HFFc6 (cell line): ENCODE data around the gene THADA. TPM values are rescaled to one million over a fixed set of nuclear protein-coding genes. Genes with fewer than 3 reads are reported as not detected.

ENCODE experiments used
- DNase-seq: peaks from one replicate; pipeline ENCODE4 v3.0.0-alpha.2; 2018
- H3K27ac Mint-ChIP-seq: 2 replicates; pipeline ENCODE4 v1.8.0; 2020; ENCODE audit warnings: mild to moderate bottlenecking, mixed read lengths
- H3K27me3 Mint-ChIP-seq: 2 replicates; pipeline ENCODE4 v1.8.0; 2021; ENCODE audit warnings: mild to moderate bottlenecking, moderate library complexity, mixed read lengths; ENCODE audit not compliant: insufficient read depth
- H3K36me3 Mint-ChIP-seq: 2 replicates; pipeline ENCODE4 v1.8.0; 2021; ENCODE audit warnings: low read depth, mixed read lengths
- H3K4me1 Mint-ChIP-seq: 2 replicates; pipeline ENCODE4 v1.8.0; 2020; ENCODE audit warnings: low read depth, mixed read lengths
- H3K4me3 Mint-ChIP-seq: 2 replicates; pipeline ENCODE4 v1.8.0; 2020; ENCODE audit warnings: mild to moderate bottlenecking, moderate library complexity, mixed read lengths
- H3K9me3 Mint-ChIP-seq: 2 replicates; pipeline ENCODE4 v1.8.0; 2020; ENCODE audit warnings: mild to moderate bottlenecking, mixed read lengths
- total RNA-seq, 6 experiments: library from RNA; stranded (reverse); fragmentation: NEBNext Ultra II Directional; extraction: Animal tissue kit (Norgen Biotek cat#: 25700); gene quantifications; 2 replicates in 1 of 6; 3 replicates in 5 of 6; pipeline ENCODE4 v1.2.3, GENCODE V29; 2021
- TF ChIP-seq, protein P1 (sequence below): fragments of 200-600 bp; sonication (generic); IDR thresholded peaks from 2 replicates; pipeline ENCODE4 v1.5.0; 2021; ENCODE audit warnings: antibody characterized with exemption, mild to moderate bottlenecking

Gene THADA
- total RNA-seq, 6 experiments from 2014 or later, result 14.3 to 20.5 (median 17.3) TPM

DNA sequence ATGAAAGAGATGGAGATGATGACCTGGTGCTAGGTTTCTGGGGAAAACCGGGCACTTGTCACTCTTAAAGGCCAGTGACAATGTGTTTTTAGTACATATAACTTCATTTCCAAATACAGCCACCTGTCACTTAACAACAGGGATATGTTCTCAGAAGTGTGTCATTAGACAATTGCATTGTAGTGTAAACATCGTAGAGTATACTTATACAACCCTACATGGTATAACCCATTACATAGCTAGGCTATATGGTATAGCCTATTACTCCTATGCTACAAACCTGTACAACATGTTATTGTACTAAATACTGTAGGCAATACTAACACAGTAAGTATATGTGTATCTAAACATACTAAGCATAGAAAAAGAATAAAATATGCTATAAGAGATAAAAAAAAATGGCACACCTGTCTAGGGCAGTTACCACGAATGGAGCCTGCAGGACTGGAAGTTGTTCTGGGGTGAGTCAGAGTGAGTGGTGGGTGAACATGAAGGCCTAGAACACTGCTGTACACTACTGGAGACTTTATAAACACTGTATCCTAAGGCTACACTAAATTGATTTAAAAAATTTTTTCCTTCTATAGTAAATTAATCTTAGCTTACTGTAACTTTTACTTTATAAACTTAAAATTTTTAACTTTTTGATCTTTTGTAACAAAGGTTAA is 123.2 kb downstream of the THADA start:
- TF ChIP-seq, protein P1, sequence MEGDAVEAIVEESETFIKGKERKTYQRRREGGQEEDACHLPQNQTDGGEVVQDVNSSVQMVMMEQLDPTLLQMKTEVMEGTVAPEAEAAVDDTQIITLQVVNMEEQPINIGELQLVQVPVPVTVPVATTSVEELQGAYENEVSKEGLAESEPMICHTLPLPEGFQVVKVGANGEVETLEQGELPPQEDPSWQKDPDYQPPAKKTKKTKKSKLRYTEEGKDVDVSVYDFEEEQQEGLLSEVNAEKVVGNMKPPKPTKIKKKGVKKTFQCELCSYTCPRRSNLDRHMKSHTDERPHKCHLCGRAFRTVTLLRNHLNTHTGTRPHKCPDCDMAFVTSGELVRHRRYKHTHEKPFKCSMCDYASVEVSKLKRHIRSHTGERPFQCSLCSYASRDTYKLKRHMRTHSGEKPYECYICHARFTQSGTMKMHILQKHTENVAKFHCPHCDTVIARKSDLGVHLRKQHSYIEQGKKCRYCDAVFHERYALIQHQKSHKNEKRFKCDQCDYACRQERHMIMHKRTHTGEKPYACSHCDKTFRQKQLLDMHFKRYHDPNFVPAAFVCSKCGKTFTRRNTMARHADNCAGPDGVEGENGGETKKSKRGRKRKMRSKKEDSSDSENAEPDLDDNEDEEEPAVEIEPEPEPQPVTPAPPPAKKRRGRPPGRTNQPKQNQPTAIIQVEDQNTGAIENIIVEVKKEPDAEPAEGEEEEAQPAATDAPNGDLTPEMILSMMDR, result no peak
- no peak for DNase-seq

DNA sequence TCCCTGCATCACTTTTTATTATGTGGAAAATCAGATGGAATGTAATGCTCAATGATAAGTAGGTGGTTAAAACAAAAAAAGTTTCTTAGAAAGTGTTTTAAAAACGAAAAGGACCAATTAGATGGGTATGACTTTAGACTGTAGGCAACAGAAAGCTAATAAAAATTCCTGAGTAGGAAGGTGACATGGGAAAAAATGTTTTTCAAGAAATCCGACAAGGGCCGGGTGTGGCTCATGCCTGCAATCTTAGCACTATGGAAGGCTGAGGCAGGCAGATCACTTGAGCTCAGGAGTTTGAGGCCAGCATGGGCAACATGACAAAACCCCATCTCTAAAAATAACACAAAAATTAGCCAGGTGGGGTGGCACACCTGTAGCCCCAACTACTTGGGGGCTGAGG is 126.1 kb downstream of the THADA start:
- peaks cover 47% of the 10 kb centered on the region for H3K4me1 Mint-ChIP-seq

More for the DNA sequence above, 123.2 kb downstream of the THADA start:
- no peaks in the 10 kb centered on the region for H3K9me3 Mint-ChIP-seq
- no peaks in the 10 kb centered on the region for H3K27me3 Mint-ChIP-seq
- H3K36me3 Mint-ChIP-seq, result peaks cover 11% of the 10 kb centered on the region
- H3K27ac Mint-ChIP-seq, result no peak overlapping the region
- H3K4me3 Mint-ChIP-seq, result no peak overlapping the region
- peaks cover 26% of the 10 kb centered on the region for H3K4me1 Mint-ChIP-seq

GRCh38 chr2:43469094-43469493 is 126.7 kb downstream of the THADA start:
- no peak for DNase-seq
- H3K27ac Mint-ChIP-seq, result no peak overlapping the region
- no peak overlapping the region for H3K4me3 Mint-ChIP-seq
- no peaks in the 10 kb centered on the region for H3K27me3 Mint-ChIP-seq
- TF ChIP-seq, protein P1, result no peak
- peaks cover 53% of the 10 kb centered on the region for H3K4me1 Mint-ChIP-seq
- H3K36me3 Mint-ChIP-seq, result peaks cover 26% of the 10 kb centered on the region
- H3K9me3 Mint-ChIP-seq, result no peaks in the 10 kb centered on the region

More for the DNA sequence above, 126.1 kb downstream of the THADA start:
- H3K9me3 Mint-ChIP-seq, result no peaks in the 10 kb centered on the region
- TF ChIP-seq, protein P1, result no peak
- H3K27ac Mint-ChIP-seq, result no peak overlapping the region
- DNase-seq, result no peak
- no peak overlapping the region for H3K4me3 Mint-ChIP-seq
- peaks cover 27% of the 10 kb centered on the region for H3K36me3 Mint-ChIP-seq
- no peaks in the 10 kb centered on the region for H3K27me3 Mint-ChIP-seq

DNA sequence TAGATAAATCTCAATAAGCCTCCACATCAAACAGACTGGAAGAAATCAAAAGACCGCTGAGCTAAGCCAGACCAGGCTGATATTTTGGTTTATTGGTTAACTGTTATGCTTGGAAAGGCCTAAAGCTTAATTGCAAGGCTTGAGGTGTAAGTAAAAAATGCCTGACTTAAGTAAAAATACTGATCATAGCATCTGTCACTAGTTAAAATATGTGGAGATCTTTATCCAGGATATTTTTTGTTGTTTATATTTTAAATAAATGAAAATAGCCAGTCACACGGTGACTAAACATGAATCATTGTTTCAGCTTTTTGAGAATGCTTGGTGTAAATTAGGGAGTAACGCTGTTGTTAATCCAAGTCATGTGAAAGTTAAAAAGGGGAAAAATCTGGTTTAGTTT is 127.9 kb downstream of the THADA start:
- no peaks in the 10 kb centered on the region for H3K9me3 Mint-ChIP-seq
- TF ChIP-seq, protein P1, result no peak
- peak overlapping the region; percentile 59 for H3K27ac Mint-ChIP-seq
- peak; percentile 45 for DNase-seq
- H3K4me3 Mint-ChIP-seq, result peak overlapping the region; percentile 60
- H3K36me3 Mint-ChIP-seq, result peaks cover 22% of the 10 kb centered on the region
- no peaks in the 10 kb centered on the region for H3K27me3 Mint-ChIP-seq
- H3K4me1 Mint-ChIP-seq, result peaks cover 60% of the 10 kb centered on the region

DNA sequence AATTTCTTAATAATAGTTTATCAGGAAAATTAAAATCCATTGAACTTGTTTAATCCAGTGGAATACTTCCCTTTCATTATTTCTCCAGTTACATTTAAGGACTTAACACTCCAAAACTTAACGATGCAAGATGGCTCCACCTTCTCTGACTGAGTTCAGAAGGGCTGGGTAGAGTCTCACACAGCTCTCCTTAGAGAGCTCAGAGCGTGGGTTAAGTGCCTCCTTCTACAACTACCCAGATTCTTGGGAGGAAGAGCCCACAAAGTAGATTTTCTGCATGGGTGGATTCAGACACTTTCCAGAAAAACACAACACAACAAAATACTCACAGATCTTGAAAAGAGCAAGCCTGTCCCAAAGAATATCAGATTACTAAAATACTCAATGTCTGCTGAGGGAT is 130.6 kb downstream of the THADA start:
- Mint-ChIP-seq H3K4me1 (peaks cover 80% of the 10 kb centered on the region), H3K27ac (no peak overlapping the region), H3K9me3 (no peaks in the 10 kb centered on the region), H3K4me3 (peak overlapping the region; percentile 15; the same call in 1 of the 2 replicates), H3K27me3 (peaks cover 2% of the 10 kb centered on the region), H3K36me3 (peaks cover 22% of the 10 kb centered on the region)
- no peak for DNase-seq
- TF ChIP-seq, protein P1, result no peak
